Heart left ventricle (tissue), 16 donors: Measurements from ENCODE around the gene SEMA6D. TPM values are rescaled to one million over a fixed set of nuclear protein-coding genes. Genes with fewer than 3 reads are reported as not detected.
A peak's percentile ranks its signal among the peaks of the same experiment; 100 is the strongest.
"Not testable (repeated sequence)": the region's sequence is repeated elsewhere in the genome, so short reads cannot be mapped to it uniquely, and the experiment has no call there.

Source experiments
- ATAC-seq, 4 donors: fragments of 200-7000 bp; cut with Tn5 transposase; one replicate each; pipeline ENCODE4 v1.9.1; 2020 to 2022; ENCODE audit warnings: moderate library complexity in 4 of 4, mild to moderate bottlenecking in 3 of 4, moderate number of reproducible peaks in 1 of 4
- DNase-seq, 5 donors: peaks; one replicate each; pipeline ENCODE4 v3.0.0-alpha.2; 2020
- H3K27ac ChIP-seq, 12 donors: fragments of 200-600 bp; sonication (generic) in 4 of 12; one replicate each; pipeline versions ENCODE4 v1.5.0 to v1.8.0; 2016 to 2022; ENCODE audit warnings: mild to moderate bottlenecking in 2 of 12
- H3K27me3 ChIP-seq, 9 donors: fragments of 200-600 bp; sonication (generic) in 2 of 9; one replicate each; pipeline versions ENCODE4 v1.5.1 to v1.8.0; 2016 to 2022; ENCODE audit warnings: mild to moderate bottlenecking in 3 of 9
- H3K36me3 ChIP-seq, 9 donors: fragments of 200-600 bp; sonication (generic) in 2 of 9; one replicate each; pipeline versions ENCODE4 v1.5.0 to v1.8.0; 2018 to 2022; ENCODE audit warnings: mild to moderate bottlenecking in 2 of 9
- H3K4me1 ChIP-seq, 12 donors: fragments of 200-600 bp; sonication (generic) in 4 of 12; one replicate each; pipeline versions ENCODE4 v1.5.0 to v1.8.0; 2016 to 2022; ENCODE audit warnings: mild to moderate bottlenecking in 3 of 12
- H3K4me3 ChIP-seq, 12 donors: fragments of 200-600 bp; sonication (generic) in 4 of 12; one replicate each; pipeline versions ENCODE4 v1.5.0 to v1.8.0; 2017 to 2022; ENCODE audit warnings: mild to moderate bottlenecking in 9 of 12, moderate library complexity in 4 of 12
- H3K9me3 ChIP-seq, 12 donors: fragments of 200-600 bp; sonication (generic) in 4 of 12; one replicate each; pipeline versions ENCODE4 v1.5.0 to v1.8.0; 2016 to 2022; ENCODE audit warnings: mild to moderate bottlenecking in 1 of 12
- POLR2A ChIP-seq, 2 donors: fragments of 450-650 bp; IDR thresholded peaks; one replicate each; pipeline ENCODE4 v1.6.1; 2017; ENCODE audit warnings: antibody characterized with exemption in 2 of 2, mild to moderate bottlenecking in 2 of 2, moderate library complexity in 2 of 2
- WGBS, 4 donors: extraction: QIAGEN DNeasy Blood & Tissue Kit in 2 of 4; methylation state at CpG; one replicate each; pipeline versions ENCODE4 v1.1.5 to v1.1.7; 2013 to 2018; 5-methylcytosine and 5-hydroxymethylcytosine counted together
- intact Hi-C, 10 donors: fragments of 100-400 bp; cut with DNase I; formaldehyde crosslinking; loops; one replicate each; pipeline versions ENCODE4 v1.11.1 to v1.14.2; 2022
- polyA plus RNA-seq, 2 donors: library from polyadenylated mRNA; stranded (reverse); fragments of 200-250 nt; gene quantifications; one replicate each; pipeline ENCODE4 v1.2.3, GENCODE V29; 2013
- total RNA-seq, 9 donors: library from RNA; depleted of rRNA in 2 of 9; stranded (reverse); fragments of >200 nt in 2 of 9; fragmentation: NEBNext Ultra II Directional in 3 of 9; extraction: Animal tissue kit (Norgen Biotek cat#: 25700) in 3 of 9; gene quantifications; one replicate each; pipeline versions ENCODE4 v1.1.0 to v1.2.4, GENCODE V29; 2016 to 2023
- TF ChIP-seq, protein P1 (sequence below), 12 donors: fragments of 200-600 bp; sonication (generic) in 4 of 12; IDR thresholded peaks; one replicate each; pipeline versions ENCODE4 v1.5.0 to v1.8.0; 2018 to 2022; ENCODE audit warnings: antibody characterized with exemption in 12 of 12, mild to moderate bottlenecking in 5 of 12
- donor health status: ischemic (EF 13 %, LVEDD 7.1; RV severe dilation, severe dysfunction).
- donor health status: healthy with polysubstance abuse.
- donor health status: DM: no; HTN: yes; CAD: no.
- donor health status: DM: no; HTN: no; CAD: no.
- donor health status: ischemic (EF 25% LVEDD 6.9; RV normal size, moderate dysfunction).
- donor health status: ischemic (EF 25% LVEDD 5.7; RV mildly dilated, moderate dysfunction).
- donor health status: healthy.
- donor health status: DM: yes; HTN: yes; CAD: no.
- donor health status: ischemic (EF 35%, LVEDD 5.7; RV mildly dilated, moderate dysfunction).
- donor health status: nonischemic (EF 11% LVEDD 7.7; RV severe dilation, severe dysfunction).
- donor health status: DM: yes; HTN: yes; CAD: no.
- donor health status: PGD.
- donor health status: ischemic (EF 29% LVEDD 5.4; RV normal size, mild dysfunction).
- donor health status: nonischemic (EF 23%, LVEDD 6.1; RV moderate dilation, normal function).

The SEMA6D gene
- total and polyA plus RNA-seq, 11 donors, result 2.8 to 23.2 (median 10.8) TPM

DNA sequence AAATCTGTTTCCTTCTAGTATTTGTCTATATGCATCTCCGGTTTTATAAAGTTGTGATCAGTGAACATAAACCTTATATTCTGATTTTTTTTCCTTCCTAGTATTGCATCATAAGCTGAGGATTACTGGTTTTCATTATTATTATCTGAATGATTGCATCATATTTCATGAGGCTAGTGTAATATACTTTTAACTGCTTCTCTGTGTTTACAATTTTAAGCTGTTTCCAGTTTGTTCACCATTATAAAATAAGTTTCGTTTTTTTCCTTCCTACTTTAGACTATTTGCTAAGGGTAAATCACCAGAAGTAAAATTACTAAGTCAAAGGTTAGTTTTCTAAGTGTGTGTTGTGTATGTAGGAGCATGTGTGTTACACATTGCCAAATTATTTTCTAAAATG, 20.2 kb downstream of the SEMA6D start:
- Histone ChIP-seq H3K27ac (peak overlapping the region in 5 of 12 donors; percentile 21 to 67 (median 27)), H3K4me1 (peaks cover 0 to 59% (median 26%) of the 10 kb centered on the region in 12 donors), H3K4me3 (no peak overlapping the region), H3K27me3 (no peaks in the 10 kb centered on the region), H3K36me3 (no peaks in the 10 kb centered on the region), H3K9me3 (no peaks in the 10 kb centered on the region)
- intact Hi-C loops, result no loop called here
- 82 to 84% (median 83%) methylated on average over 2 of the region's 2 CpGs for WGBS, 4 donors
- no peak for ATAC-seq
- DNase-seq, result no peak
- TF ChIP-seq, protein P1, sequence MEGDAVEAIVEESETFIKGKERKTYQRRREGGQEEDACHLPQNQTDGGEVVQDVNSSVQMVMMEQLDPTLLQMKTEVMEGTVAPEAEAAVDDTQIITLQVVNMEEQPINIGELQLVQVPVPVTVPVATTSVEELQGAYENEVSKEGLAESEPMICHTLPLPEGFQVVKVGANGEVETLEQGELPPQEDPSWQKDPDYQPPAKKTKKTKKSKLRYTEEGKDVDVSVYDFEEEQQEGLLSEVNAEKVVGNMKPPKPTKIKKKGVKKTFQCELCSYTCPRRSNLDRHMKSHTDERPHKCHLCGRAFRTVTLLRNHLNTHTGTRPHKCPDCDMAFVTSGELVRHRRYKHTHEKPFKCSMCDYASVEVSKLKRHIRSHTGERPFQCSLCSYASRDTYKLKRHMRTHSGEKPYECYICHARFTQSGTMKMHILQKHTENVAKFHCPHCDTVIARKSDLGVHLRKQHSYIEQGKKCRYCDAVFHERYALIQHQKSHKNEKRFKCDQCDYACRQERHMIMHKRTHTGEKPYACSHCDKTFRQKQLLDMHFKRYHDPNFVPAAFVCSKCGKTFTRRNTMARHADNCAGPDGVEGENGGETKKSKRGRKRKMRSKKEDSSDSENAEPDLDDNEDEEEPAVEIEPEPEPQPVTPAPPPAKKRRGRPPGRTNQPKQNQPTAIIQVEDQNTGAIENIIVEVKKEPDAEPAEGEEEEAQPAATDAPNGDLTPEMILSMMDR (IDR thresholded peaks at IDR 0.05), result no peak
- no peak for TF ChIP-seq POLR2A (IDR thresholded peaks at IDR 0.05)

DNA sequence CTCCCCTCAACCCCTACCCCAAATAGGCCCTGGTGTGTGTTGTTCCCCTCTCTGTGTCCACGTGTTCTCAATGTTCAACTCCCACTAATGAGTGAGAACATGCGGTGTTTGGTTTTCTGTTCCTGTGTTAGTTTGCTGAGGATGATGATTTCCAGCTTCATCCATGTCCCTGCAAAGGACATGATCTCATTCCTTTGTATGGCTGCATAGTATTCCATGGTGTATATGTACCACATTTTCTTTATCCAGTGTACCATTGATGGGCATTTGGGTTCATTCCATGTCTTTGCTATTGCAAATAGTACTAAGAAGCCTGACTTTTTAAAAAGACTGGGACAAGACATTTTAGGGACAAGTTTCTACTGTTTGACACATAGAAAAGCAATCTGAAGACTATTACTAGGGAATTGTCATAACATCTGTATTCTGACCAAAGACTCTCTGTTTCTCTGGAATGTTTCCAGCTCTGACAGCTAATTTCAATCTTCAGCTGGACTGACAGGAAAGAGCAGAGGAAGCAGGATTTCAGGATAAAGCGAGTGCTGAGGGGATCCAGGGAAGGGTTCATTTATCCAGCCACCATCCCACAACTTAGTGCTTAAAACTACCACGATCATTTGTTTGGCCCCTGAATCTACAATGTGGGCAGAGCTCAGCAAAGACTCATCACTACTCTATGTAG, 21.0 kb downstream of the SEMA6D start:
- intact Hi-C loops, ATAC-seq, H3K9me3 ChIP-seq, H3K27me3 ChIP-seq, H3K4me3 ChIP-seq, H3K36me3 ChIP-seq, H3K27ac ChIP-seq, DNase-seq: not testable (repeated sequence)
- H3K4me1 ChIP-seq, result peaks cover 0 to 65% (median 32%) of the 10 kb centered on the region in 12 donors
- 67 to 83% (median 75%) methylated on average over 4 of the region's 4 CpGs for WGBS, 4 donors

GRCh38 chr15:47741082-47741481, 23.8 kb downstream of the SEMA6D start:
- WGBS, 4 donors, result 88 to 97% (median 93%) methylated on average over 4 of the region's 4 CpGs
- H3K4me3 ChIP-seq, result no peak overlapping the region
- H3K9me3 ChIP-seq, result no peaks in the 10 kb centered on the region
- DNase-seq, result no peak
- no peaks in the 10 kb centered on the region for H3K27me3 ChIP-seq
- TF ChIP-seq POLR2A (IDR thresholded peaks at IDR 0.05), result no peak
- TF ChIP-seq, protein P1 (IDR thresholded peaks at IDR 0.05), result no peak
- no peak for ATAC-seq
- intact Hi-C loops, result no loop called here
- H3K36me3 ChIP-seq, result peaks cover 0 to 7% (median 0%) of the 10 kb centered on the region in 9 donors
- no peak overlapping the region for H3K27ac ChIP-seq
- H3K4me1 ChIP-seq, result peaks cover 0 to 79% (median 32%) of the 10 kb centered on the region in 12 donors

DNA sequence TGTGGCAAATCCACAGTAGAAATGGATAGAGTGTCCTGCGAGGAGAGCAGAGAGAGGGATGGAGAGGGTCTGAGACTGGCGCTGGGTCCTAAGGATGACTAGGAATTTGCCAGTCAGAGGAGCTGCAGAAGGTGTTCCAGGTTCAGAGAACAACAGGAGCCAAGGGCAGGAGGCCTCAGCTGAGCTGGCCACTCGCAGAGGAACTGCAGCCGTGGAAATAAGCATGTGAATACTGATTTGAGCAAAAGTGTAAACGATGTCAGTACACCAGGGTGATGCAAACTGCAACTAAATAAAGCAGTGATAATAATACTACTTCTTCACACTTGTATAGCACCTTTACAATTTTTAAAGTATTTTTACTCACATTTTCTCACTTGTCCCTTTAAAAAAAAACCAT, 24.6 kb downstream of the SEMA6D start:
- ATAC-seq, result peak in 3 of 4 donors; percentile 23 to 30 (median 29)
- Histone ChIP-seq H3K36me3 (peaks cover 0 to 7% (median 0%) of the 10 kb centered on the region in 9 donors), H3K9me3 (no peaks in the 10 kb centered on the region), H3K27me3 (no peaks in the 10 kb centered on the region), H3K27ac (peak overlapping the region in 5 of 12 donors; percentile 24 to 65 (median 55)), H3K4me3 (no peak overlapping the region), H3K4me1 (peaks cover 0 to 79% (median 26%) of the 10 kb centered on the region in 12 donors)
- no peak for DNase-seq
- intact Hi-C loops, result no loop called here
- WGBS, 4 donors, result 71 to 74% (median 74%) methylated on average over 5 of the region's 5 CpGs
- TF ChIP-seq POLR2A (IDR thresholded peaks at IDR 0.05), result no peak
- TF ChIP-seq, protein P1 (IDR thresholded peaks at IDR 0.05), result no peak
